ENCODE measurements around the gene TCF7L1. TPM values are rescaled to one million over a fixed set of nuclear protein-coding genes. Genes with fewer than 3 reads are reported as not detected.

TCF7L1 gene
- polyA plus RNA-seq, 4 donors = 0.45 to 18.5 (median 3.2) TPM

GRCh38 chr2:85276571-85277118, 143.5 kb downstream of the TCF7L1 start:
- FAIRE-seq = no peak
- H3K27me3 ChIP-seq (ENCODE audit: control insufficient read depth in 3 of 3, insufficient read depth in 3 of 3, low read length in 3 of 3) = peaks cover 0 to 1% (median 0%) of the 10 kb centered on the region in 3 donors
- 57 to 86% (median 85%) methylated on average over 14 of the region's 14 CpGs for WGBS, 3 donors
- no peaks in the 10 kb centered on the region for H3K36me3 ChIP-seq (ENCODE audit: control insufficient read depth in 3 of 3, insufficient read depth in 2 of 3, low read depth in 1 of 3, low read length in 3 of 3)
- H3K4me1 ChIP-seq (ENCODE audit: control insufficient read depth in 3 of 3, insufficient read depth in 2 of 3, low read depth in 1 of 3, low read length in 2 of 3) = peaks cover 0 to 11% (median 3%) of the 10 kb centered on the region in 3 donors
- no peak for DNase-seq
- H3K27ac ChIP-seq (ENCODE audit: low read depth in 1 of 3, low read length in 2 of 3) = peak overlapping the region in 1 of 3 donors; percentile 63
- no peak overlapping the region for H3K4me3 ChIP-seq (ENCODE audit: low read depth in 1 of 3, low read length in 3 of 3)
- no peaks in the 10 kb centered on the region for H3K9me3 ChIP-seq (ENCODE audit: control insufficient read depth in 2 of 2, insufficient read depth in 1 of 2, low read depth in 1 of 2, low read length in 1 of 2)

GRCh38 chr2:85277416-85278158, 144.4 kb downstream of the TCF7L1 start:
- peak overlapping the region in 1 of 3 donors; percentile 5 for H3K27ac ChIP-seq (ENCODE audit: low read depth in 1 of 3, low read length in 2 of 3)
- no peaks in the 10 kb centered on the region for H3K36me3 ChIP-seq (ENCODE audit: control insufficient read depth in 3 of 3, insufficient read depth in 2 of 3, low read depth in 1 of 3, low read length in 3 of 3)
- H3K9me3 ChIP-seq (ENCODE audit: control insufficient read depth in 2 of 2, insufficient read depth in 1 of 2, low read depth in 1 of 2, low read length in 1 of 2) = no peaks in the 10 kb centered on the region
- FAIRE-seq (no peak), DNase-seq (peak in 1 of 2 donors; percentile 34)
- H3K4me3 ChIP-seq (ENCODE audit: low read depth in 1 of 3, low read length in 3 of 3) = no peak overlapping the region
- H3K4me1 ChIP-seq (ENCODE audit: control insufficient read depth in 3 of 3, insufficient read depth in 2 of 3, low read depth in 1 of 3, low read length in 2 of 3) = peaks cover 0 to 11% (median 3%) of the 10 kb centered on the region in 3 donors
- 54 to 70% (median 67%) methylated on average over 15 of the region's 15 CpGs for WGBS, 3 donors
- H3K27me3 ChIP-seq (ENCODE audit: control insufficient read depth in 3 of 3, insufficient read depth in 3 of 3, low read length in 3 of 3) = peaks cover 0 to 1% (median 0%) of the 10 kb centered on the region in 3 donors

- no peaks in the 10 kb centered on the region for H3K9me3 ChIP-seq (ENCODE audit: control insufficient read depth in 2 of 2, insufficient read depth in 1 of 2, low read depth in 1 of 2, low read length in 1 of 2)
- DNase-seq (no peak), FAIRE-seq (no peak)
- H3K4me3 ChIP-seq (ENCODE audit: low read depth in 1 of 3, low read length in 3 of 3) = no peak overlapping the region
- no peak overlapping the region for H3K27ac ChIP-seq (ENCODE audit: low read depth in 1 of 3, low read length in 2 of 3)
- H3K4me1 ChIP-seq (ENCODE audit: control insufficient read depth in 3 of 3, insufficient read depth in 2 of 3, low read depth in 1 of 3, low read length in 2 of 3) = peaks cover 0 to 11% (median 3%) of the 10 kb centered on the region in 3 donors
- peaks cover 0 to 1% (median 0%) of the 10 kb centered on the region in 3 donors for H3K27me3 ChIP-seq (ENCODE audit: control insufficient read depth in 3 of 3, insufficient read depth in 3 of 3, low read length in 3 of 3)
- H3K36me3 ChIP-seq (ENCODE audit: control insufficient read depth in 3 of 3, insufficient read depth in 2 of 3, low read depth in 1 of 3, low read length in 3 of 3) = peaks cover 0 to 1% (median 0%) of the 10 kb centered on the region in 3 donors
- 74 to 87% (median 85%) methylated on average over 2 of the region's 2 CpGs for WGBS, 3 donors
Measured at GRCh38 chr2:85278361-85278760, 145.2 kb downstream of the TCF7L1 start.

GRCh38 chr2:85281553-85281952, 148.4 kb downstream of the TCF7L1 start:
- FAIRE-seq (no peak), DNase-seq (no peak)
- Histone ChIP-seq H3K4me1 (ENCODE audit: control insufficient read depth in 3 of 3, insufficient read depth in 2 of 3, low read depth in 1 of 3, low read length in 2 of 3) (no peaks in the 10 kb centered on the region), H3K27ac (ENCODE audit: low read depth in 1 of 3, low read length in 2 of 3) (no peak overlapping the region), H3K9me3 (ENCODE audit: control insufficient read depth in 2 of 2, insufficient read depth in 1 of 2, low read depth in 1 of 2, low read length in 1 of 2) (no peaks in the 10 kb centered on the region), H3K27me3 (ENCODE audit: control insufficient read depth in 3 of 3, insufficient read depth in 3 of 3, low read length in 3 of 3) (peaks cover 0 to 1% (median 0%) of the 10 kb centered on the region in 3 donors), H3K36me3 (ENCODE audit: control insufficient read depth in 3 of 3, insufficient read depth in 2 of 3, low read depth in 1 of 3, low read length in 3 of 3) (peaks cover 0 to 18% (median 0%) of the 10 kb centered on the region in 3 donors), H3K4me3 (ENCODE audit: low read depth in 1 of 3, low read length in 3 of 3) (no peak overlapping the region)
- WGBS, 3 donors = 82 to 86% (median 84%) methylated on average over 6 of the region's 6 CpGs

GRCh38 chr2:85282914-85283313, 149.7 kb downstream of the TCF7L1 start:
- Histone ChIP-seq H3K27ac (ENCODE audit: low read depth in 1 of 3, low read length in 2 of 3) (no peak overlapping the region), H3K9me3 (ENCODE audit: control insufficient read depth in 2 of 2, insufficient read depth in 1 of 2, low read depth in 1 of 2, low read length in 1 of 2) (no peaks in the 10 kb centered on the region), H3K4me3 (ENCODE audit: low read depth in 1 of 3, low read length in 3 of 3) (no peak overlapping the region), H3K4me1 (ENCODE audit: control insufficient read depth in 3 of 3, insufficient read depth in 2 of 3, low read depth in 1 of 3, low read length in 2 of 3) (peaks cover 0 to 2% (median under 1%) of the 10 kb centered on the region in 3 donors), H3K27me3 (ENCODE audit: control insufficient read depth in 3 of 3, insufficient read depth in 3 of 3, low read length in 3 of 3) (no peaks in the 10 kb centered on the region), H3K36me3 (ENCODE audit: control insufficient read depth in 3 of 3, insufficient read depth in 2 of 3, low read depth in 1 of 3, low read length in 3 of 3) (peaks cover 0 to 23% (median 0%) of the 10 kb centered on the region in 3 donors)
- WGBS, 3 donors = 83 to 92% (median 89%) methylated on average over 7 of the region's 7 CpGs
- FAIRE-seq (no peak), DNase-seq (no peak)

GRCh38 chr2:85283641-85284040, 150.4 kb downstream of the TCF7L1 start:
- no peaks in the 10 kb centered on the region for H3K9me3 ChIP-seq (ENCODE audit: control insufficient read depth in 2 of 2, insufficient read depth in 1 of 2, low read depth in 1 of 2, low read length in 1 of 2)
- WGBS, 3 donors = 94 to 97% (median 96%) methylated on average over 8 of the region's 8 CpGs
- FAIRE-seq (no peak), DNase-seq (no peak)
- no peaks in the 10 kb centered on the region for H3K27me3 ChIP-seq (ENCODE audit: control insufficient read depth in 3 of 3, insufficient read depth in 3 of 3, low read length in 3 of 3)
- H3K36me3 ChIP-seq (ENCODE audit: control insufficient read depth in 3 of 3, insufficient read depth in 2 of 3, low read depth in 1 of 3, low read length in 3 of 3) = peaks cover 0 to 23% (median 0%) of the 10 kb centered on the region in 3 donors
- peaks cover 0 to 8% (median 2%) of the 10 kb centered on the region in 3 donors for H3K4me1 ChIP-seq (ENCODE audit: control insufficient read depth in 3 of 3, insufficient read depth in 2 of 3, low read depth in 1 of 3, low read length in 2 of 3)
- no peak overlapping the region for H3K27ac ChIP-seq (ENCODE audit: low read depth in 1 of 3, low read length in 2 of 3)
- no peak overlapping the region for H3K4me3 ChIP-seq (ENCODE audit: low read depth in 1 of 3, low read length in 3 of 3)

GRCh38 chr2:85286918-85287317, 153.7 kb downstream of the TCF7L1 start:
- Histone ChIP-seq H3K27ac (ENCODE audit: low read depth in 1 of 3, low read length in 2 of 3) (no peak overlapping the region), H3K9me3 (ENCODE audit: control insufficient read depth in 2 of 2, insufficient read depth in 1 of 2, low read depth in 1 of 2, low read length in 1 of 2) (no peaks in the 10 kb centered on the region), H3K27me3 (ENCODE audit: control insufficient read depth in 3 of 3, insufficient read depth in 3 of 3, low read length in 3 of 3) (no peaks in the 10 kb centered on the region), H3K4me1 (ENCODE audit: control insufficient read depth in 3 of 3, insufficient read depth in 2 of 3, low read depth in 1 of 3, low read length in 2 of 3) (peaks cover 0 to 9% (median 2%) of the 10 kb centered on the region in 3 donors), H3K36me3 (ENCODE audit: control insufficient read depth in 3 of 3, insufficient read depth in 2 of 3, low read depth in 1 of 3, low read length in 3 of 3) (peaks cover 0 to 26% (median 0%) of the 10 kb centered on the region in 3 donors), H3K4me3 (ENCODE audit: low read depth in 1 of 3, low read length in 3 of 3) (no peak overlapping the region)
- FAIRE-seq (no peak), DNase-seq (no peak)
- 61 to 64% (median 63%) methylated on average over 8 of the region's 8 CpGs for WGBS, 3 donors

- no peak for FAIRE-seq
- no peak for DNase-seq
- WGBS, 3 donors = 90 to 93% (median 93%) methylated on average over 7 of the region's 7 CpGs
- Histone ChIP-seq H3K27ac (ENCODE audit: low read depth in 1 of 3, low read length in 2 of 3) (peak overlapping the region in 1 of 3 donors; percentile 49), H3K9me3 (ENCODE audit: control insufficient read depth in 2 of 2, insufficient read depth in 1 of 2, low read depth in 1 of 2, low read length in 1 of 2) (no peaks in the 10 kb centered on the region), H3K4me1 (ENCODE audit: control insufficient read depth in 3 of 3, insufficient read depth in 2 of 3, low read depth in 1 of 3, low read length in 2 of 3) (peaks cover 0 to 9% (median 2%) of the 10 kb centered on the region in 3 donors), H3K36me3 (ENCODE audit: control insufficient read depth in 3 of 3, insufficient read depth in 2 of 3, low read depth in 1 of 3, low read length in 3 of 3) (peaks cover 0 to 28% (median 0%) of the 10 kb centered on the region in 3 donors), H3K27me3 (ENCODE audit: control insufficient read depth in 3 of 3, insufficient read depth in 3 of 3, low read length in 3 of 3) (no peaks in the 10 kb centered on the region), H3K4me3 (ENCODE audit: low read depth in 1 of 3, low read length in 3 of 3) (no peak overlapping the region)
Measured at GRCh38 chr2:85287721-85288120, 154.5 kb downstream of the TCF7L1 start.
